WTC11 (cell line): ENCODE results near the gene ALDOA.

Experiments used
- ELF4 ChIP-seq: sonication (generic); formaldehyde crosslinking; IDR thresholded peaks from 2 replicates; pipeline ENCODE4 v1.8.1; 2022; ENCODE audit warnings: low read depth, mild to moderate bottlenecking, moderate library complexity, missing genetic modification reagents
- ESRRA ChIP-seq: sonication (generic); formaldehyde crosslinking; IDR thresholded peaks from 2 replicates; pipeline ENCODE4 v1.8.1; 2022; ENCODE audit warnings: mild to moderate bottlenecking, missing genetic modification reagents, borderline replicate concordance
- FOXP1 ChIP-seq: sonication (generic); formaldehyde crosslinking; IDR thresholded peaks from 2 replicates; pipeline ENCODE4 v1.8.0; 2022; ENCODE audit warnings: missing genetic modification reagents, mild to moderate bottlenecking, moderate library complexity, borderline replicate concordance
- JUN ChIP-seq: sonication (generic); formaldehyde crosslinking; IDR thresholded peaks from 2 replicates; pipeline ENCODE4 v1.8.0; 2023; ENCODE audit warnings: mild to moderate bottlenecking, missing genetic modification reagents
- NFYB ChIP-seq: sonication (generic); formaldehyde crosslinking; conservative IDR thresholded peaks from 2 replicates; pipeline ENCODE4 v1.8.0; 2022; ENCODE audit warnings: low read depth, missing genetic modification reagents
- SP1 ChIP-seq: sonication (generic); formaldehyde crosslinking; conservative IDR thresholded peaks from 2 replicates; pipeline ENCODE4 v1.8.1; 2022; ENCODE audit warnings: missing genetic modification reagents
- TF ChIP-seq, protein P1 (sequence below): fragments of 200-600 bp; IDR thresholded peaks from 2 replicates; pipeline ENCODE4 v1.8.0; 2022; ENCODE audit warnings: antibody characterized with exemption
- TF ChIP-seq, protein P2 (sequence below): sonication (generic); formaldehyde crosslinking; IDR thresholded peaks from 2 replicates; pipeline ENCODE4 v1.8.1; 2023; ENCODE audit warnings: mild to moderate bottlenecking, moderate library complexity, missing genetic modification reagents

DNA sequence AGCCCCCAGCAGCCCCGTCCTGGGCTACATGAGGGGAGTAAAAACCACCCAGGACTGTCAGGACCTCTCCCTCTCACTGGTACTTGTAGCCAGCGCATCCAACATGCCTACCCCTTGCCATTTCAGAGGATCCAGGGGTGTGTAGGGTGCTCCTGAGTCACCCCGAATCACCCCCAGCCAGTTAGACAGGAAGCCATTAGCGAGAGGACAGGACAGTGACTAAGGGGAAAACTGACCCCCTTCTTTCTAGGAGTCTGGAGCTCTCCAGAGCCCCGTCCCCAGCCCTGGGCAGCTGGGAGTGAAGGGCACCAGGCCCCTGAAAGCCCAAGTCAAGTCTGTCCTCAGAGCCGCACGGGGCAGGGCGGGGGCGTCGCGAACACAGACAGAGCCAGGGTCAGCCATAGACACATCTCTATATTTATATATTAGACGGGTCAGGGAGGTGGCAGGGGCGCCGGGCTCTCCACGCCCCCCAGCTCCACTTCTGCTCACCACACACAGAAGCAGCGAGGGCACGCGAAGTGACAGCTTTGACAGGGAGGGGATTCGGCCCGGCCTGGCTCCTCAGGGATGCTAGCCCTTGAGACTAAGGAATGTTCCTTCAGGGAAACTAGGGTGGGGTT, 48.3 kb downstream of the ALDOA start:
- no peak for TF ChIP-seq SP1 (CRISPR knock-in tag)
- TF ChIP-seq, protein P1, sequence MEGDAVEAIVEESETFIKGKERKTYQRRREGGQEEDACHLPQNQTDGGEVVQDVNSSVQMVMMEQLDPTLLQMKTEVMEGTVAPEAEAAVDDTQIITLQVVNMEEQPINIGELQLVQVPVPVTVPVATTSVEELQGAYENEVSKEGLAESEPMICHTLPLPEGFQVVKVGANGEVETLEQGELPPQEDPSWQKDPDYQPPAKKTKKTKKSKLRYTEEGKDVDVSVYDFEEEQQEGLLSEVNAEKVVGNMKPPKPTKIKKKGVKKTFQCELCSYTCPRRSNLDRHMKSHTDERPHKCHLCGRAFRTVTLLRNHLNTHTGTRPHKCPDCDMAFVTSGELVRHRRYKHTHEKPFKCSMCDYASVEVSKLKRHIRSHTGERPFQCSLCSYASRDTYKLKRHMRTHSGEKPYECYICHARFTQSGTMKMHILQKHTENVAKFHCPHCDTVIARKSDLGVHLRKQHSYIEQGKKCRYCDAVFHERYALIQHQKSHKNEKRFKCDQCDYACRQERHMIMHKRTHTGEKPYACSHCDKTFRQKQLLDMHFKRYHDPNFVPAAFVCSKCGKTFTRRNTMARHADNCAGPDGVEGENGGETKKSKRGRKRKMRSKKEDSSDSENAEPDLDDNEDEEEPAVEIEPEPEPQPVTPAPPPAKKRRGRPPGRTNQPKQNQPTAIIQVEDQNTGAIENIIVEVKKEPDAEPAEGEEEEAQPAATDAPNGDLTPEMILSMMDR = no peak
- no peak for TF ChIP-seq JUN (CRISPR knock-in tag)
- TF ChIP-seq NFYB (CRISPR knock-in tag) = no peak
- TF ChIP-seq ELF4 (CRISPR knock-in tag) = no peak
- no peak for TF ChIP-seq ESRRA (CRISPR knock-in tag)
- TF ChIP-seq, protein P2, sequence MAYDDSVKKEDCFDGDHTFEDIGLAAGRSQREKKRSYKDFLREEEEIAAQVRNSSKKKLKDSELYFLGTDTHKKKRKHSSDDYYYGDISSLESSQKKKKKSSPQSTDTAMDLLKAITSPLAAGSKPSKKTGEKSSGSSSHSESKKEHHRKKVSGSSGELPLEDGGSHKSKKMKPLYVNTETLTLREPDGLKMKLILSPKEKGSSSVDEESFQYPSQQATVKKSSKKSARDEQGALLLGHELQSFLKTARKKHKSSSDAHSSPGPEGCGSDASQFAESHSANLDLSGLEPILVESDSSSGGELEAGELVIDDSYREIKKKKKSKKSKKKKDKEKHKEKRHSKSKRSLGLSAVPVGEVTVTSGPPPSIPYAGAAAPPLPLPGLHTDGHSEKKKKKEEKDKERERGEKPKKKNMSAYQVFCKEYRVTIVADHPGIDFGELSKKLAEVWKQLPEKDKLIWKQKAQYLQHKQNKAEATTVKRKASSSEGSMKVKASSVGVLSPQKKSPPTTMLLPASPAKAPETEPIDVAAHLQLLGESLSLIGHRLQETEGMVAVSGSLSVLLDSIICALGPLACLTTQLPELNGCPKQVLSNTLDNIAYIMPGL (CRISPR knock-in tag) = no peak
- TF ChIP-seq FOXP1 = no peak
